HepG2 (cell line): ENCODE results near the gene STX7. TPM values are rescaled to one million over a fixed set of nuclear protein-coding genes. Genes with fewer than 3 reads are reported as not detected.

Source experiments
- AGO2 ChIP-seq: fragments of 200-400 bp; formaldehyde crosslinking; optimal IDR thresholded peaks from 2 replicates; pipeline ENCODE3; 2017; ENCODE audit warnings: mild to moderate bottlenecking, low read depth, low read length, moderate library complexity
- CEBPG ChIP-seq: IDR thresholded peaks from 2 replicates; pipeline ENCODE4 v1.6.1; 2016
- CREB1 ChIP-seq, 2 experiments: fragments of 450-650 bp in 1 of 2; IDR thresholded peaks; 2 replicates each; pipeline ENCODE4 v1.6.1; 2016 to 2017; ENCODE audit warnings: control low read depth in 1 of 2, mild to moderate bottlenecking in 1 of 2, missing compliant biosample characterization in 1 of 2, missing genetic modification characterization in 1 of 2
- EEA1 ChIP-seq: sonication (generic); formaldehyde crosslinking; IDR thresholded peaks from 2 replicates; pipeline ENCODE4 v1.5.1; 2020; ENCODE audit warnings: mild to moderate bottlenecking, missing genetic modification reagents, borderline replicate concordance
- GLI4 ChIP-seq: sonication (generic); formaldehyde crosslinking; IDR thresholded peaks from 2 replicates; pipeline ENCODE4 v1.5.1; 2020; ENCODE audit warnings: missing genetic modification reagents, mild to moderate bottlenecking, moderate library complexity, borderline replicate concordance
- HNRNPLL ChIP-seq: fragments of 200-400 bp; formaldehyde crosslinking; IDR thresholded peaks from 2 replicates; pipeline ENCODE4 v1.6.1; 2017; ENCODE audit warnings: mild to moderate bottlenecking, low read depth, low read length; ENCODE audit not compliant: poor library complexity, severe bottlenecking
- KDM6A ChIP-seq: IDR thresholded peaks from 2 replicates; pipeline ENCODE4 v1.6.1; 2016; ENCODE audit warnings: low read depth
- LRRFIP1 ChIP-seq: sonication (generic); formaldehyde crosslinking; conservative IDR thresholded peaks from 2 replicates; pipeline ENCODE4 v1.4.0; 2020; ENCODE audit warnings: missing genetic modification reagents
- MAFK ChIP-seq, 2 experiments: IDR thresholded peaks in 1 of 2; conservative IDR thresholded peaks in 1 of 2; 2 replicates each; pipeline ENCODE4 v1.6.1; 2011; ENCODE audit warnings: improper control_type of control experiment in 2 of 2, low read length in 2 of 2
- PHF21A ChIP-seq: sonication (generic); formaldehyde crosslinking; IDR thresholded peaks from 2 replicates; pipeline ENCODE4 v1.5.0; 2020; ENCODE audit warnings: mild to moderate bottlenecking, missing genetic modification reagents
- PLSCR1 ChIP-seq: sonication (generic); formaldehyde crosslinking; IDR thresholded peaks from 2 replicates; pipeline ENCODE4 v1.5.0; 2020; ENCODE audit warnings: missing genetic modification reagents, mild to moderate bottlenecking, borderline replicate concordance
- SALL2 ChIP-seq: sonication (generic); formaldehyde crosslinking; IDR thresholded peaks from 2 replicates; pipeline ENCODE4 v1.8.1; 2023; ENCODE audit warnings: mild to moderate bottlenecking, missing genetic modification reagents, inconsistent platforms
- SMAD9 ChIP-seq: sonication (generic); formaldehyde crosslinking; IDR thresholded peaks from 2 replicates; pipeline ENCODE4 v1.5.1; 2020; ENCODE audit warnings: mild to moderate bottlenecking, missing genetic modification reagents
- SMYD3 ChIP-seq: sonication (generic); formaldehyde crosslinking; IDR thresholded peaks from 2 replicates; pipeline ENCODE4 v1.8.1; 2023; ENCODE audit warnings: mild to moderate bottlenecking, missing genetic modification reagents
- ZNF260 ChIP-seq: sonication (generic); formaldehyde crosslinking; IDR thresholded peaks from 2 replicates; pipeline ENCODE4 v1.4.0; 2020; ENCODE audit warnings: missing genetic modification reagents, low read depth, mild to moderate bottlenecking, borderline replicate concordance
- ZNF589 ChIP-seq: sonication (generic); formaldehyde crosslinking; conservative IDR thresholded peaks from 2 replicates; pipeline ENCODE4 v1.8.0; 2022; ENCODE audit warnings: mild to moderate bottlenecking, moderate library complexity, missing genetic modification reagents
- ZNF629 ChIP-seq: sonication (generic); formaldehyde crosslinking; conservative IDR thresholded peaks from 2 replicates; pipeline ENCODE4 v1.5.0; 2020; ENCODE audit warnings: missing genetic modification reagents
- ZNF720 ChIP-seq: sonication (generic); formaldehyde crosslinking; IDR thresholded peaks from 2 replicates; pipeline ENCODE4 v1.4.0; 2020; ENCODE audit warnings: missing genetic modification reagents
- polyA plus RNA-seq, 8 experiments: library from polyadenylated mRNA; depleted of rRNA in 3 of 8; stranded (reverse) in 7 of 8; unstranded in 1 of 8; fragments of >200 nt; fragmentation: Illumina TruSeq in 4 of 8; extraction: Trizol in 4 of 8; gene quantifications; 2 replicates each; pipeline versions ENCODE4 v1.2.1 to v1.2.3, GENCODE V29; 2011 to 2016; ENCODE audit warnings: low read depth in 4 of 8, missing spikeins in 1 of 8, mixed read lengths in 1 of 8; ENCODE audit not compliant: insufficient read depth in 1 of 8
- total RNA-seq, 5 experiments: library from RNA; depleted of rRNA; stranded (reverse); fragments of >200 nt; fragmentation: Illumina TruSeq; extraction: Trizol; gene quantifications; 2 replicates each; pipeline ENCODE4 v1.2.3, GENCODE V29; 2016; ENCODE audit warnings: low read depth in 1 of 5
- TF ChIP-seq, protein P1 (sequence below): sonication (generic); formaldehyde crosslinking; IDR thresholded peaks from 2 replicates; pipeline ENCODE4 v1.9.0; 2021; ENCODE audit warnings: missing genetic modification reagents, borderline replicate concordance
- TF ChIP-seq, protein P2 (sequence below): sonication (generic); formaldehyde crosslinking; IDR thresholded peaks from 2 replicates; pipeline ENCODE4 v1.5.0; 2020; ENCODE audit warnings: missing genetic modification reagents

STX7 gene
- total and polyA plus RNA-seq, 2 of the 13 experiments (the other 11 are each of a cell fraction or from before 2014, with no cell fraction given), result 28.0 to 34.7 TPM

GRCh38 chr6:132512638-132513632 is at the start of gene STX7 (continued):
- TF ChIP-seq ZNF589 (CRISPR knock-in tag) (no peak), MAFK (conservative IDR thresholded peaks at IDR 0.05 in 1 of 2, IDR thresholded peaks at IDR 0.05 in 1 of 2; ENCODE audit: low read length in 2 of 2) (peak; percentile 78 to 85), SALL2 (peak; percentile 97), EEA1 (peak; percentile 58; the same call in 1 of the 2 replicates), GLI4 (CRISPR knock-in tag) (peak; percentile 97; the same call in 1 of the 2 replicates), PHF21A (CRISPR knock-in tag) (peak; percentile 66), AGO2 (peak; percentile 46), SMYD3 (CRISPR knock-in tag) (peak; percentile 86; the same call in 1 of the 2 replicates), CEBPG (CRISPR knock-in tag) (peak; percentile 47; the same call in 1 of the 2 replicates), CREB1 (IDR thresholded peaks at IDR 0.05) (0 out of 2 replicates have a peak, but pooled peaks have one; percentile 35), CREB1 (CRISPR knock-in tag; IDR thresholded peaks at IDR 0.05) (no peak), PLSCR1 (CRISPR knock-in tag) (no peak), SMAD9 (CRISPR knock-in tag) (no peak), KDM6A (CRISPR knock-in tag) (no peak), ZNF720 (0 out of 2 replicates have a peak, but pooled peaks have one; percentile 25), LRRFIP1 (no peak), ZNF260 (CRISPR knock-in tag) (no peak), HNRNPLL (peak; percentile 91), ZNF629 (CRISPR knock-in tag) (no peak; the same call in 1 of the 2 replicates)
- TF ChIP-seq, protein P1, sequence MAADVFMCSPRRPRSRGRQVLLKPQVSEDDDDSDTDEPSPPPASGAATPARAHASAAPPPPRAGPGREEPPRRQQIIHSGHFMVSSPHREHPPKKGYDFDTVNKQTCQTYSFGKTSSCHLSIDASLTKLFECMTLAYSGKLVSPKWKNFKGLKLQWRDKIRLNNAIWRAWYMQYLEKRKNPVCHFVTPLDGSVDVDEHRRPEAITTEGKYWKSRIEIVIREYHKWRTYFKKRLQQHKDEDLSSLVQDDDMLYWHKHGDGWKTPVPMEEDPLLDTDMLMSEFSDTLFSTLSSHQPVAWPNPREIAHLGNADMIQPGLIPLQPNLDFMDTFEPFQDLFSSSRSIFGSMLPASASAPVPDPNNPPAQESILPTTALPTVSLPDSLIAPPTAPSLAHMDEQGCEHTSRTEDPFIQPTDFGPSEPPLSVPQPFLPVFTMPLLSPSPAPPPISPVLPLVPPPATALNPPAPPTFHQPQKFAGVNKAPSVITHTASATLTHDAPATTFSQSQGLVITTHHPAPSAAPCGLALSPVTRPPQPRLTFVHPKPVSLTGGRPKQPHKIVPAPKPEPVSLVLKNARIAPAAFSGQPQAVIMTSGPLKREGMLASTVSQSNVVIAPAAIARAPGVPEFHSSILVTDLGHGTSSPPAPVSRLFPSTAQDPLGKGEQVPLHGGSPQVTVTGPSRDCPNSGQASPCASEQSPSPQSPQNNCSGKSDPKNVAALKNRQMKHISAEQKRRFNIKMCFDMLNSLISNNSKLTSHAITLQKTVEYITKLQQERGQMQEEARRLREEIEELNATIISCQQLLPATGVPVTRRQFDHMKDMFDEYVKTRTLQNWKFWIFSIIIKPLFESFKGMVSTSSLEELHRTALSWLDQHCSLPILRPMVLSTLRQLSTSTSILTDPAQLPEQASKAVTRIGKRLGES (CRISPR knock-in tag), result peak; percentile 46; the same call in 1 of the 2 replicates
- TF ChIP-seq, protein P2, sequence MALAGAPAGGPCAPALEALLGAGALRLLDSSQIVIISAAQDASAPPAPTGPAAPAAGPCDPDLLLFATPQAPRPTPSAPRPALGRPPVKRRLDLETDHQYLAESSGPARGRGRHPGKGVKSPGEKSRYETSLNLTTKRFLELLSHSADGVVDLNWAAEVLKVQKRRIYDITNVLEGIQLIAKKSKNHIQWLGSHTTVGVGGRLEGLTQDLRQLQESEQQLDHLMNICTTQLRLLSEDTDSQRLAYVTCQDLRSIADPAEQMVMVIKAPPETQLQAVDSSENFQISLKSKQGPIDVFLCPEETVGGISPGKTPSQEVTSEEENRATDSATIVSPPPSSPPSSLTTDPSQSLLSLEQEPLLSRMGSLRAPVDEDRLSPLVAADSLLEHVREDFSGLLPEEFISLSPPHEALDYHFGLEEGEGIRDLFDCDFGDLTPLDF (CRISPR knock-in tag), result peak; percentile 47; the same call in 1 of the 2 replicates
